CD14-positive monocyte (primary cell): Measurements from ENCODE around the gene TSPAN18. TPM values are rescaled to one million over a fixed set of nuclear protein-coding genes. Genes with fewer than 3 reads are reported as not detected.

Experiments used
- DNase-seq, 3 donors: peaks; one replicate each; pipeline ENCODE4 v3.0.0-alpha.2; 2011 to 2022
- H2AFZ ChIP-seq: 2 replicates; pipeline ENCODE4 v1.6.0; 2012; ENCODE audit warnings: mild to moderate bottlenecking, low read depth, low read length, inconsistent platforms; ENCODE audit not compliant: insufficient read depth, poor library complexity, severe bottlenecking
- H3K27ac ChIP-seq, 2 donors: 1 replicate in 1 of 2; 2 replicates in 1 of 2; pipeline ENCODE4 v1.5.1; 2012 to 2013; ENCODE audit warnings: low read length in 2 of 2, control low read depth in 1 of 2, inconsistent platforms in 1 of 2, low read depth in 1 of 2, mild to moderate bottlenecking in 1 of 2
- H3K27me3 ChIP-seq, 2 donors: one replicate each; pipeline versions ENCODE4 v1.6.0 to v1.6.1; 2011 to 2013; ENCODE audit warnings: low read length in 2 of 2; ENCODE audit not compliant: control insufficient read depth in 2 of 2, insufficient read depth in 2 of 2
- H3K36me3 ChIP-seq, 2 donors: replicated peaks in 1 of 2; 1 replicate in 1 of 2; 2 replicates in 1 of 2; pipeline versions ENCODE4 v1.5.1 to v1.6.1; 2012 to 2013; ENCODE audit warnings: low read length in 2 of 2, control low read depth in 1 of 2, inconsistent platforms in 1 of 2, mild to moderate bottlenecking in 1 of 2; ENCODE audit not compliant: insufficient read depth in 2 of 2, control insufficient read depth in 1 of 2
- H3K4me1 ChIP-seq, 2 donors: 1 replicate in 1 of 2; 2 replicates in 1 of 2; pipeline versions ENCODE4 v1.5.1 to v1.6.1; 2012 to 2013; ENCODE audit warnings: low read length in 2 of 2, control low read depth in 1 of 2, inconsistent platforms in 1 of 2, mild to moderate bottlenecking in 1 of 2, moderate library complexity in 1 of 2; ENCODE audit not compliant: insufficient read depth in 2 of 2, control insufficient read depth in 1 of 2
- H3K4me2 ChIP-seq: replicated peaks from 2 replicates; pipeline ENCODE3; 2012; ENCODE audit warnings: low read length, moderate library complexity, mild to moderate bottlenecking; ENCODE audit not compliant: poor library complexity, severe bottlenecking; ENCODE audit errors: extremely low read depth
- H3K4me3 ChIP-seq, 3 experiments: fragments of 200-600 bp in 1 of 3; sonication (generic) in 1 of 3; replicated peaks in 1 of 3; 1 replicate in 2 of 3; 2 replicates in 1 of 3; pipeline ENCODE4 v1.5.1; 2011 to 2013; ENCODE audit warnings: low read length in 3 of 3, mild to moderate bottlenecking in 3 of 3, control low read depth in 2 of 3, low read depth in 2 of 3, inconsistent platforms in 1 of 3, moderate library complexity in 1 of 3
- H3K79me2 ChIP-seq: 2 replicates; pipeline ENCODE4 v1.6.0; 2012; ENCODE audit warnings: mild to moderate bottlenecking, control low read depth, inconsistent platforms, low read length, moderate library complexity; ENCODE audit not compliant: insufficient read depth
- H3K9ac ChIP-seq: 2 replicates; pipeline ENCODE4 v1.6.0; 2017; ENCODE audit warnings: low read length, mild to moderate bottlenecking; ENCODE audit not compliant: insufficient read depth, poor library complexity, severe bottlenecking
- H3K9me3 ChIP-seq, 2 donors: replicated peaks in 1 of 2; 1 replicate in 1 of 2; 2 replicates in 1 of 2; pipeline versions ENCODE4 v1.5.1 to v1.6.1; 2012 to 2013; ENCODE audit warnings: low read length in 2 of 2, control low read depth in 1 of 2; ENCODE audit not compliant: control insufficient read depth in 1 of 2, insufficient read depth in 1 of 2
- H4K20me1 ChIP-seq: 2 replicates; pipeline ENCODE4 v1.6.0; 2012; ENCODE audit warnings: mild to moderate bottlenecking, low read length, control low read depth, moderate library complexity; ENCODE audit not compliant: insufficient read depth
- H3K27ac Mint-ChIP-seq, 7 donors: one replicate each; pipeline ENCODE4 v1.8.0; 2020; ENCODE audit warnings: mild to moderate bottlenecking in 7 of 7, mixed read lengths in 7 of 7, moderate library complexity in 6 of 7, inconsistent platforms in 2 of 7
- H3K27me3 Mint-ChIP-seq, 3 donors: one replicate each; pipeline ENCODE4 v1.8.0; 2021 to 2022; ENCODE audit warnings: low read depth in 3 of 3, mild to moderate bottlenecking in 3 of 3, mixed read lengths in 3 of 3, moderate library complexity in 3 of 3, inconsistent platforms in 1 of 3
- H3K36me3 Mint-ChIP-seq, 2 donors: one replicate each; pipeline ENCODE4 v1.8.0; 2020; ENCODE audit warnings: mixed read lengths in 2 of 2, inconsistent platforms in 1 of 2, mild to moderate bottlenecking in 1 of 2
- H3K4me1 Mint-ChIP-seq: one replicate; pipeline ENCODE4 v1.8.0; 2020; ENCODE audit warnings: mild to moderate bottlenecking, mixed read lengths
- H3K4me3 Mint-ChIP-seq, 2 donors: one replicate each; pipeline ENCODE4 v1.8.0; 2020; ENCODE audit warnings: mild to moderate bottlenecking in 2 of 2, mixed read lengths in 2 of 2, moderate library complexity in 1 of 2
- H3K9me3 Mint-ChIP-seq, 7 donors: one replicate each; pipeline ENCODE4 v1.8.0; 2020 to 2022; ENCODE audit warnings: mixed read lengths in 7 of 7, mild to moderate bottlenecking in 6 of 7, moderate library complexity in 6 of 7, inconsistent platforms in 2 of 7
- CTCF ChIP-seq: fragments of 200-600 bp; IDR thresholded peaks from one replicate; pipeline ENCODE4 v1.8.0; 2022; ENCODE audit warnings: antibody characterized with exemption, mild to moderate bottlenecking
- WGBS: methylation state at CpG from one replicate; pipeline ENCODE4 v1.1.5; 2013; ENCODE audit warnings: missing lambda C conversion rate; ENCODE audit not compliant: insufficient coverage; 5-methylcytosine and 5-hydroxymethylcytosine counted together
- intact Hi-C, 2 donors: fragments of 100-400 bp; cut with micrococcal nuclease; formaldehyde crosslinking; loops; one replicate each; pipeline versions ENCODE4 v1.15.0 to v1.15.1; 2023
- polyA plus RNA-seq, 3 donors: library from polyadenylated mRNA; depleted of rRNA in 1 of 3; unstranded in 2 of 3; stranded (reverse) in 1 of 3; fragments of 300-500 nt in 2 of 3; fragments of >200 nt in 1 of 3; fragmentation: Illumina TruSeq in 2 of 3; gene quantifications; 1 replicate in 2 of 3; 2 replicates in 1 of 3; pipeline ENCODE4 v1.2.3, GENCODE V29; 2012 to 2021

TSPAN18 gene
- polyA plus RNA-seq, 3 donors, result not detected

- intact Hi-C loops, result loop anchor here (10.0 kb wide), 2 partner anchors 149 to 219 kb away; no protein-coding TSS in a partner anchor
- H3K9me3 ChIP-seq, result no peaks in the 10 kb centered on the region
- H3K4me1 Mint-ChIP-seq, result peaks cover 2% of the 10 kb centered on the region
- H3K27me3 Mint-ChIP-seq, result peaks cover 14 to 15% (median 14%) of the 10 kb centered on the region in 3 donors
- H3K9ac ChIP-seq, result no peak overlapping the region
- H3K4me2 ChIP-seq, result no peak overlapping the region
- no peak overlapping the region for H3K27ac Mint-ChIP-seq
- H3K27me3 ChIP-seq, result no peaks in the 10 kb centered on the region
- no peak overlapping the region for H3K4me3 Mint-ChIP-seq
- H4K20me1 ChIP-seq, result no peaks in the 10 kb centered on the region
- H3K27ac ChIP-seq, result no peak overlapping the region
- peaks cover 0 to 3% (median 0%) of the 10 kb centered on the region in 7 donors for H3K9me3 Mint-ChIP-seq
- DNase-seq, result no peak
- no peak for TF ChIP-seq CTCF
- no peaks in the 10 kb centered on the region for H3K4me1 ChIP-seq
- no peak overlapping the region for H2AFZ ChIP-seq
- no peaks in the 10 kb centered on the region for H3K79me2 ChIP-seq
- no peak overlapping the region for H3K4me3 ChIP-seq
- H3K36me3 Mint-ChIP-seq, result no peaks in the 10 kb centered on the region
- WGBS, result 77% methylated on average over 5 of the region's 9 CpGs
- no peaks in the 10 kb centered on the region for H3K36me3 ChIP-seq
Measured at GRCh38 chr11:44773351-44773965, 46.7 kb downstream of the TSPAN18 start.

DNA sequence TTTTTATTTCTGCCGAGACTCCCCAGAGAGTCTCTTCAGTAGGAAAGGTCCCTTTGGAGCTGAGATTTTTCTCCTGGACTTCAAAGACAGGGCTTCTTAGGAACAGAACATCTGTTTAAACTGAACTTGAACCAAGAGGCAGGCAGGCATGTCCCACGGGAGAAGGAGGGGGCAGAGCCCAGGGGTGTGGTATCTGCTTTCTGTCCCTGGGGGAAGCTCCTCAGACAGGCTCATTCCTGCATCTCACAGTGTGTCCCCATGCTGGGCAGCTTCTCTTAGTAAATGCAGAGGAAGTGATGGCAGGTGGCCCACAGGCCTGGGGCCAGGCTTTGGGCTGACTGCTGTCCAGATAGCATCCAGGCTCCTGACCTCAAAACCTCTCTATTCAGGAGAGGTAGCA lies 47.3 kb downstream of the TSPAN18 start:
- H3K27me3 ChIP-seq, result no peaks in the 10 kb centered on the region
- Mint-ChIP-seq H3K4me1 (peaks cover 2% of the 10 kb centered on the region), H3K9me3 (peaks cover 0 to 1% (median 0%) of the 10 kb centered on the region in 7 donors), H3K4me3 (no peak overlapping the region), H3K27ac (no peak overlapping the region), H3K27me3 (peaks cover 14 to 15% (median 14%) of the 10 kb centered on the region in 3 donors), H3K36me3 (no peaks in the 10 kb centered on the region)
- intact Hi-C loops, result loop anchor here (10.0 kb wide), 2 partner anchors 149 to 219 kb away; no protein-coding TSS in a partner anchor
- no peak overlapping the region for H3K9ac ChIP-seq
- H3K9me3 ChIP-seq, result no peaks in the 10 kb centered on the region
- no peaks in the 10 kb centered on the region for H4K20me1 ChIP-seq
- no peaks in the 10 kb centered on the region for H3K36me3 ChIP-seq
- no peak overlapping the region for H3K27ac ChIP-seq
- DNase-seq, result no peak
- H3K4me3 ChIP-seq, result no peak overlapping the region
- no CpG with 5 or more reads among the region's 2 CpGs for WGBS
- no peak for TF ChIP-seq CTCF
- no peak overlapping the region for H2AFZ ChIP-seq
- H3K4me1 ChIP-seq, result no peaks in the 10 kb centered on the region
- no peaks in the 10 kb centered on the region for H3K79me2 ChIP-seq
- H3K4me2 ChIP-seq, result no peak overlapping the region
